HG03520 (cell line): ENCODE measurements around the gene SNRPA.
"Not testable (repeated sequence)": the region's sequence is repeated elsewhere in the genome, so short reads cannot be mapped to it uniquely, and the experiment has no call there.

Source experiments
- ATAC-seq: cut with Tn5 transposase; IDR thresholded peaks from one replicate; pipeline ENCODE4 v1.9.1; 2021; ENCODE audit warnings: mild to moderate bottlenecking, moderate library complexity; ENCODE audit not compliant: unreplicated experiment

Gene SNRPA

DNA sequence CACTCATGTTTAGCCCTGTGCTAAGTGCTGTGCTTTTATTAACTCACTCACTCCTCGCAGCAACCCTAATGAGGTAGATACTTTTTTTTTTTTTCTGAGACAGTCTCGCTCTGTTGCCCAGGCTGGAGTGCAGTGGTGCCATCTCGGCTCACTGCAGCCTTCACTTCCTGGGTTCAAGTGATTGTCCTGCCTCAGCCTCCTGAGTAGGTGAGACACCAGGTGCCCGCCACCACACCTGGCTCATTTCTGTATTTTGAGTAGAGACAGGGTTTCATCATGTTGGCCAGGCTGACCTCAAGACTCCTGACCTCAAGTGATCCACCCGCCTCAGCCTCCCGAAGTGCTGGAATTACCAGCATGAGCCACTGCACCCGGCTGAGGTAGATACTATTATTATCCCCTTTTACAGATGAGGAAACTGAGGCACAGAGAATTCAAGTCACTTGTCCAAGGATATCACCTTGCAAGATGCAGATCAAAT is 31.5 kb upstream of the SNRPA start:
- no peak for ATAC-seq

DNA sequence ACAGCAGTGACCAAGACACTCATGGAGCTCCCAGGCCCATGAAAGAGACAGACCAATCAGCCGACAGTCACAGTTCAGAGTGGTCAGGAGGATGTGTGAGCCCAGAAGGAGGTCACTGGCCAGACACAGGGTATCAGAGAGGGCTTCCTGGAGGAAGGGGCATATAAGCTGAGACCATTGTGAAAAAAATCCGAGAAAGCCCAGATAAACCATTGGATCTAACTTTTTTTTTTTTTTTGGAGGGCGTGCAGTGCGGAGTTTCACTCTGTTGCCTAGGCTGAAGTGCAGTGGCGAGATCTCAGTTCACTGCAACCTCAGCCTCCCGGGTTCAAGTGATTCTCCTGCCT is 29.9 kb upstream of the SNRPA start:
- ATAC-seq = no peak

DNA sequence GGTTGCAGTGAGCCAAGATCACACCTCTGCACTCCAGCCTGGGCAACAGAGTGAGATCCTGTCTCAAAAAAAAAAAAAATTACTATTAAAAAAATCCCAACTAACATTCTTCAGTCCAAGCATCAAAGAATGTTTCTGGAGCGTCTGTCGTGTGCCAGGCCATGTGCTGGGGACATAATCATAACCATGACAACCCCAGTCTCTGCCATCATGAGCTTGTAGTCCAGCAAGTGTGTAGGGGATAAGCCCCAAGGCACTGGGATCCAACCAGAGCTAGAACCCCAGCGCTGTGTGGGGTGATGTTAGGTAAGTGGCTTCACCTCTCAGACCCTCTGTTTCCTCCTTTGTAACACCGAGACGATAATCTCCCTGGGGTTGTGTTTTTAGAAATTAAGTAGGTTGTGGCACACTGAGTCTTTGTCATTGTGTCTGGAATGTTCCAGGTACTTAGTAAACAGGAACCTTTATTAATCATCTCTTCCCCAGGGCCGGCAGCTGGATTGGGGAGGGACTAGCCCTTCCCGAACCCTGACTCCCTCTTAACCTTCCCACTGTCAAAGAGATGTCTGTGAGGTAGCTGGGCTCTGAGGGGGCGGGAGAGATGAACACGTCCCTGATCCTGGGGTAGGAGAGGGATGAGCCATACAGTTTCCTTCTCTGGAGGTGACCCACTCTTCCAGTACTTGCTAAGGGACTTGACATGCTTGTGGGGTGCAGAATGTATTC is 28.9 kb upstream of the SNRPA start:
- ATAC-seq = no peak

DNA sequence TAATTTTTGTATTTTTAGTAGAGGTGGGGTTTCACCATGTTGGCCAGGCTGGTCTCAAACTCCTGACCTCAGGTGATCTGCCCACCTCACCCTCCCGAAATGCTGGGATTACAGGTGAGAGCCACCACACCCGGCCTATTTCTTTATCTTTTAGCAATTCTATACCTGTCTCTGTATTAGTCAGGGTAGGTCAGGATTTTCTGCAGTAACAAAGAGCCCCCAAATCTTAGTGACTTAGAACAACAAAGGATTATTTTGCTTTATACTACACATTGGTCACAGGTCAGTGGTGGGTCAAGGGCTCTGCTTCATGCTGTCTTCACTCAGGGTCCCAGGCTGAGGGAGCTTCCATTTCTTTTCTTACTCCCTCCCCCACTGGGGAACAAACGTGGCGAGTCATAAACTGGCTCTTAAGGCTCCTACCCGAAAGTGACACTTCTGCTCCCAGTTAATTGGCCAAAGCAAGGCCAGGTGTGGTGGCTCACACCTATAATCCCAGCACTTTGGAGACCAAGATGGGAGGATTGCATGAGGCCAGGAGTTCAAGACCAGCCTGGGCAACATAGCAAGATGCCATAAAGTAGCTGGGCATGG is 27.2 kb upstream of the SNRPA start:
- no peak for ATAC-seq

DNA sequence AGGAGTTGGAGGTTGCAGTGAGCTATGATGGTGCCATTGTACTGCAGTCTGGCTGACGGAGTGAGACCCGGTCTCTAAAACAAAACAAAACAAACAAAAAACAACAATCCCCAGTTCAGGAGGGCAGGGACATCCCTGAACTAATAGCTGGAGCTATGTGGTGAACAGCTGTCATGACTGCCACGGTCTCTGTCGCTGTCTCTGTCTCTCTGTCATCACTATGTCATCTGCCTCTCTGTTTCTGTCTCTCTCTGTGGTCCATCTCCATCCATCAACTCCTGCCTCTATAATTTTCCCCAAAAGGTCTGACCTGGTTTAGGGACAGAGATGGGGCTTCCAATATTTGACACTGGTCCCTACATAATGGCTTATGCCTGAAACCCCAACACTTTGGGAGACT is 26.7 kb upstream of the SNRPA start:
- ATAC-seq = no peak

DNA sequence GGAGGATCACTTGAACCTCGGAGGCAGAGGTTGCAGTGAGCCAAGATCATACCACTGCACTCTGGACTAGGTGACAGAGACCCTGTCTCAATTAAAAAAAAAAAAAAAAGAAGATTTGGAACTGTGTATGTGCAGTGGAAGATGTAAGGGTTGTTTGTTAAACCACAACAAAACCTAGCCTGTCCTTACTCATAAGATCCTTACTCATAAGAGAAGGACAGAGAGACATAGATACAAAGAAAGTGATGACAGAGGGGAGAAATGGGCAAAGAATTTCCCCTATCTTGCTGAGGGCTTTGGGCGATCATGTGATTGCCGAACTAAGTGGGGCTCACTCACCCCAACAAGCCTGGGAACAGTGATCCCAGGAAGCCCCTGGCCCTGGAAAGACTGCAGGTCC is 26.1 kb upstream of the SNRPA start:
- ATAC-seq = no peak

DNA sequence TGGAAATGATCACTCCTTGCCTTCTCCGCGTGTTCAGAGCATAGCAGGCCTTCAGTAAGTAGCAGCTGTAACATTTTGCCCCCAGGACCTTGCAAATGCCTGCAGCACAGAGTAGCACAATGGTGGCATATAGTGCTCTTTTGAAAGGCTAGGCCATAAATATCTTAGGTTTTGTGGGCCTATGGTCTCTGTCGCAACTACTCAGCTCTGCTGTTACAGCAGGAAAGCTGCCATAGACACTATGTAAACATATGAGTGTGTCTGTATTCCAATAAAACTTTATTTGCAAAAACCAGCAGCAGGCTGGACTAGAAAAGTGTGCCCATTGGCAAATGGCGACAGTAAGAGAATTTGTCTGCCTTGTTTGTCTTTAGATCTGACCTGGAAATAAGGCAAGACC is 24.7 kb upstream of the SNRPA start:
- no peak for ATAC-seq

DNA sequence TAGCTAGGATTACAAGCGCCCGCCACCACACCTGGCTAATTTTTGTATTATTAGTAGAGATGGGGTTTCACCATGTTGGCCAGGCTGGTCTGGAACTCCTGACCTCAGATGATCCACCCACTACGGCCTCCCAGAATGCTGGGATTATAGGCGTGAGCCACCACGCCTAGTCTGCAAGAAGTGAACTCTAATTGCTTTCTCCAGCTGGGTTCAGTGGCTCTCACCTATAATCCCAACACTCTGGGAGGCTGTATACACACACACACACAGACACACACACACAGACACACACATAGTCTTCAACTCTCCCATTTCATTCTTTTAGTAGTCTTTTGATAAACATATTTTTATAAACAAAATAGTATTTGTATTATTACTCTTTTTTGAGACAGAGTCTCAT is 20.9 kb upstream of the SNRPA start:
- ATAC-seq = not testable (repeated sequence)

DNA sequence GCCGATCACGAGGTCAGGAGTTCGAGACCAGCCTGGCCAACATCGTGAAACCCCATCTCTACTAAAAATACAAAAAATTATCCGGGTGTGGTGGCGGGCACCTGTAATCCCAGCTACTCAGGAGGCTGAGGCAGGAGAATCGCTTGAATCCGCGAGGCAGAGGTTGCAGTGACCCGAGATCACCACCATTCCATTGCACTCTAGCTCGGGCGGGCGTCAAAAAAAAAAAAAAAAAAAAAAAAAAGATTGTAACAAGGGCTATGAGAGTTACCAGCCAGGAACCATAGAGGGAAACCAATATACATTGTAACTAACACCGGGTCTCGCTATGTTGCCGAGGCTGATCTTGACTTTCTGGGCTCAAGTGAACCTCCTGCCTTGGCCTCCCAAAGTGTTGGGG is 18.7 kb upstream of the SNRPA start:
- ATAC-seq = not testable (repeated sequence)

DNA sequence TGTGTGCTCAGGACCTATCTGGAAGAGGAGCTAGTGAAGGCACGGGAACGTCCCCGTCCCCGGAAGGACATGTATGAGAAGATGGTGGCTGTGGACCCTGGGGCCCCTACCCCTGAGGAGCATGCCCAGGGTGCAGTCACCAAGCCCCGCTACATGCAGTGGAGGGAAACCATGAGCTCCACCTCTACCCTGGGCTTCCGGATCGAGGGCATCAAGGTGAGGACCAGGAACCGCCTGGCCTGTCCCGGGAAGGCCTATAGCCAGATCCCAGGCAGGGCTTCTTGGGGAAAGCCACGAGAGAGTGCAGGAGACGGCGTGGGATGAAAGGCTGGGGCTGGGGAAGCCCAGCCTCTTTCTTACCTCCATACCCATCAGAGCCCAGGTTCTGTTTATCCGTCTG is 17.9 kb upstream of the SNRPA start:
- ATAC-seq = no peak

DNA sequence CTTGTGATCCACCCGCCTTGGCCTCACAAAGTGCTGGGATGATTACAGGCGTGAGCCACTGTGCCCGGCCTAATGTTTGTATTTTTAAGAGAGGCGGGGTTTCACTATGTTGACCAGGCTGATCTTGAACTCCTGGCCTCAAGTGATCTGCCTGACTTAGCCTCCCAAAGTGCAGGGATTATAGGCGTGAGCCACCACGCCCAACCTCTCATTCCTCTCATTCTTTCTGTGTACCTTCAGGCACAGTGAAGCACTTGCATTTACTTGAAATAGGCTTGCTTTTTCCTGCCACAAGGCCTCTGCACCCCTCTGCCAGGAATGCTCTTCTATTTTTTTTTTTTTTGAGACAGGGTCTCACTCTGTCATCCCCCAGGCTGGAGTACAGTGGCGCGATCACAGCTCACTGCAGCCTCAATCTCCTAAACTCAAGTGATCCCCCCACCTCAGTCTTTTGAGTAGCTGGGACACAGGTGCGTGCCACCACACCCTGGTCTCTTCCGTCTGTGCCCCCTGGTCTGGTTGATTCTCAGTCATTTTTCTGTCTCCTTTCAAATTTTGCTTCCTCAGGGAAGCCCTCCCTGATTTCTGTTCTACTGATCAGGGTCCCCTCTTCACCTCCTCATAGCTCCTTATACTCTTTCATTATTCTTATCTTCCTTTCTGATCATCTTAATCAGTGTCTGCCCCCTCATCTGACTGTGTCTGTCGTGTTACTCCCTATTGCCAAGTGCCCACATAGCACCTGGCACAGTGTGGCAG is 15.8 kb upstream of the SNRPA start:
- no peak for ATAC-seq

DNA sequence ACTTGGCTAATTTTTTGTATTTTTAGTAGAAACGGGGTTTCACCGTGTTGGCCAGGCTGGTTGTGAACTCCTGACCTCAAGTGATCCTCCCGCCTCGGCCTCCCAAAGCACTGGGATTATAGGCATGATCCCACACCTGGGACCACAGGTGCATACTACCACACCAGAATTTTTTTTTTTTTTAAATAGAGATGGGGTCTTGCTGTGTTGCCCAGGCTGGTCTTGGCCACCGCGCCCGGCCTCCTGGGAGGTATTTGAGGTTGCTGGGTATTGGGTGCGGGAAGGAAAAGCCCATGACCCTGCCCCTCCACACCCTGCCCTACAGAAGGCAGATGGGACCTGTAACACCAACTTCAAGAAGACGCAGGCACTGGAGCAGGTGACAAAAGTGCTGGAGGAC is 14.3 kb upstream of the SNRPA start:
- no peak for ATAC-seq

DNA sequence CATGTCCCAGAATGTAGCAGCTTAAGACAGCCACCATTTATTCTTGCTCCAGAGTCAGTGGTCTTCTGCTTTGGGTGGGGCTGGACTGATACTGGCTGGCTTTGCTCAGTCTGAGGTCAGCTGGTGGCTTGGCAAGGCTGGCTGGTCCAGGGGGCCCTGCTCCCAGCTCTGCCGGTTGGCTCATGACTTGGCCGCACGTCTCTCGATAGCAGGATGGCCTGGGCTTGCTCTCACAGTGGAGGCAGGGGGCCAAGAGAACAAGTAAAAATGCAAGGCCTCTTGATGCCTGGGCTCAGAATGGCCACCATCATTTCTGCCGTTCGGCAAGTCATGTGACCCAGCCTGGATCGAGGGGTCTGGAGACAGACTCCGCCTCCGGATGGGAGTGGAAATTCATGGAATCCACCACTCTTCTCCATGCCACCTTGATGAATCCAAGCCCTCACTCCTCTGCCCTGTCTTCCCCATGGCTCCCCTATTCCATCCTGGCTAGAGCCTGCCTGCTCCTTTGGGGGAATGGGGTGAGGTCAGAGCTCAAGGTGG is 13.8 kb upstream of the SNRPA start:
- ATAC-seq = no peak

DNA sequence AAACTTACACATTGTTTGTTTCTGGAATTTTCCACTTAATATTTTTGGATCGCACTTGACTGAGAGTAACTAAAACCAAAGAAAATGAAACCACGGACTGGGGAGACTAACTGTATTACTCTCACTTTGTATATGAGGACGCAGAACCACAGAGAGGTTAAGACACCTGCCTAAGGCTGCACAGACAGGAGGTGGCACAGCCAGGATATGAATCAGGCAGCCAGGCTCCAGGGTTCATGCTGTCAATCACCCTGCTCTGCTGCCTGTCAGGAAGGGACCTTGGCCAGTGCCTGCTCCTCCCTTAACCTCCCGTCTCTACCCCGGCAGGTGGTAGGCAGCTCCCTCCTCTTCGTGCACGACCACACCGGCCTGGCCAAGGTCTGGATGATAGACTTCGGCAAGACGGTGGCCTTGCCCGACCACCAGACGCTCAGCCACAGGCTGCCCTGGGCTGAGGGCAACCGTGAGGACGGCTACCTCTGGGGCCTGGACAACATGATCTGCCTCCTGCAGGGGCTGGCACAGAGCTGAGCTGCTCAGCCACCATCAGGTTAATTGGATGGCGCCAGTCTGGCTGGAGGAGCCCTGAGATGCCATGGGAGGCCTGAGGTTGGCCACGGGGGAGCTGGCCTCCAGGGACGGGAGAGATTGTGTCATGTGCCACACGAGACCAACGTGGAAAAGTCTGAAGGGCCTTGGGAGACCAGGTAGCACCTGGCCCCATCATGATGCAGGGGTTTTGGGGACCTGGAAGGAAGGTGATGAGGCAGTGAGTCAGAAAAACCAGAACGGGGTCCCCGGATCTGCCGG is 11.8 kb upstream of the SNRPA start:
- ATAC-seq = no peak

DNA sequence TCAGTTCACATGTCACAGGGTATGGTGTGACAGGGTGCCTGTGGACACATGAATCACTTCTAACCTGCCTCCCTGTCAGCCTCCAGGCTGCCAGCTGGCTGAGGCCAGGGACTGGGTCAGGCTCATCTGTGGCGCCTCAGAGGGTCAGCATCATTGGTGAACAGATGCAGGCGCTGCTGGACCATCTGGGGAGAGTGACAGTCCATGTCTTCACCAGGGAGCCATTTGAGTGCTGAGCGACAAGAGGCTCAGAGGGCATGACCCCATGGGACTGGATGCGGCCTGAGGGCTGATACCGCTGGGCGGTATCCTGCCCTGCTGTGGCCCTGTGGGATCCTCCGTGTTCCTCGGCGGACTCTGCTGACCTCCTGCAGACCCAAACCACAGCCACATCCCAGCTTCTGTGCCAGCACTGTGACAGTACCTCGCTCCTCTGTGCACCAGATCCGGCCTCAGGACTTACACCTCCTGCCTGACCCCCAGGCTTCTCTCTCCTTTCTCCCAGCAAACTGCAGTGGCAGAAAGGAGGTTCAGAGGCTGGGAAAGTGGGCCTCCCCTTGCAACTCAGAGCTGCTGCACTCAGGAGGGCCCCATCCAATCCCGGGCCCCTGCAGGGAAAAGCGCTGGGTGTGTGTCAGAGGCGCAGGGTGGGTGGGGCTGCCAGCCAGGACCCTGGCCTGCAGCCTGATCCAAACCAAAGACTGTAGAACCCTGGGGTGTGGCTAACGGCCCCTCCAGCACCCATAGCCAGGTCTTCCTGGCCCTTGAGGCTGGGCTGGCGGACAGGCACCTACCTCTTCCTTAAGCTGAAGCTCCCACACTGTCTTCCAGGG is 10.9 kb upstream of the SNRPA start:
- ATAC-seq = no peak

DNA sequence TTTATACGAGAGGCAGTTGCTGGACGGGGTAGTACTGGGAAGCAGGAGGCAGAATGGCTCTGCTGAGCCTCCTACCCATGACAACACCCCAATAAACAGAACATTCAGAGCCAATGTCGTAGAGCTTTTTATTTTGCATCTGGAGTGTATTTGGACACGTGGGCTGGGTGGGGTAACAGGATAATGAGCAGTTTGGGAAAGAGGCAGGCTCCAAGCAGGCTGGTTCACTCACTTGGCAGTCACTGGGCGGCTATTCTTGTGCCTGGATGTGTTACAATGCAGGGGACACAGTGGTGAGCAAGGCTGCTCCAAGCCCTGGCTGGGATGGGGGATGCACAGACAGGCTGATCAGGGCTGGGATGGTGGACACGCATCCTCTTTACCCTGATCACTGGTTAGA is 10.3 kb upstream of the SNRPA start:
- no peak for ATAC-seq

DNA sequence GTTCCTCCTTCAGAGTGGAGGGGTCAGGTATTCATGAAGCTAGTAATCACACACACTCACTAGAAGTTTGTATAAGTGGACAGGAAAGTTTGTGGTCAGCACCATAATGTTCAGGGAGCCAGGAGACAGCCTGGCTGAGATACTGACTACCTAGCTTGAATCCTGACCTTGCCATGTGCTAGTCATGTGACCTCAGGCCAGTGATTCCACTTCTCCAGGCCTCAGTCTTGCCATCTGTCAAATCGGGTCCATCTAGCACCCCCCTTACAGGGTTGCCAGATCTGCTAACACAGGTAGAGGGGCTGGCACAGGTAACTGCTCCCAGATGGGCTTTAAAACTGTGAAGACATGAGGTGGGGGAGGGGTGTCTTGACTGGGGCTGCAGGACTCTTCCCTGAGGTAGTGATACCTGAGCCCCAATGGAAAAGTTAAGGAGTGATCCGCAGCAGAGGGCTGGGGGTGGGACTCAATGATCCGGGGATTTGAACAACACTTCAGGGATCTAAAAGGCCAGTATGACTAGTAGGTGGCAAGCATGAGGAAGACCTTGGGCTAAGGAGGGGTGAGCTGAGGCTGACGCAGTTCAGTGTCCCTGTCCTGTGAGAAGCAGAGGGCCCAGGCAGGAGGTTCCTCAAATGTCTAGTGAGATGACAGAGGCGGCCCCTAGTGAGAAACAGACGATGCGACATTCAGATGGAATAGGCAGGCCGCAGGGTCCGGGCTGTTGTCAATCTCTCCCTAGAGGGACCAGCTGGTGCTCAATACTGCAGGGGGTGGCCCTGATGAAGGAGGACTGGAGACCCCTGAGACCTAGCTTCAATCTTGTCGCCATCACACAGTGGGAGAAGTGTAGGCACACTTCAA is 9.2 kb upstream of the SNRPA start:
- no peak for ATAC-seq

DNA sequence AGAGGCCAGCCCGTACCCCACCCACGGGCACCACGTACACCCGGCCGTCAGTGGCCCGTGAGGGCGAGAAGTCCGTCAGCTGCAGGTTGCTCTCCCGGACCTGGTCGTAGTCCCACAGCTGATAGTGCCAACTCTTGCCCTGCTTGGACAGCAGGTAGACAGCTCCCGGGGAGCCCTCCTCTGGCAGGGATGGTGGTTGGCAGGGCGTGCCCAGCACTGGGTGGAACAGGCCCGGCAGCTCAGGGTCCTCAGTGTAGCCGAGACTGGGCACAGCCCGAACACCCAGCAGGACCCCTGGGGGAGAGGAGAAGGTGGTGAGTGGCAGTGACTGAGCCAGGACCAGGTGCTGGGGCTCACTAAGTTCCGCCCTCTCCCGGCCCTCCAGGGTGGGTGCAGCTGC is 8.5 kb upstream of the SNRPA start:
- no peak for ATAC-seq

DNA sequence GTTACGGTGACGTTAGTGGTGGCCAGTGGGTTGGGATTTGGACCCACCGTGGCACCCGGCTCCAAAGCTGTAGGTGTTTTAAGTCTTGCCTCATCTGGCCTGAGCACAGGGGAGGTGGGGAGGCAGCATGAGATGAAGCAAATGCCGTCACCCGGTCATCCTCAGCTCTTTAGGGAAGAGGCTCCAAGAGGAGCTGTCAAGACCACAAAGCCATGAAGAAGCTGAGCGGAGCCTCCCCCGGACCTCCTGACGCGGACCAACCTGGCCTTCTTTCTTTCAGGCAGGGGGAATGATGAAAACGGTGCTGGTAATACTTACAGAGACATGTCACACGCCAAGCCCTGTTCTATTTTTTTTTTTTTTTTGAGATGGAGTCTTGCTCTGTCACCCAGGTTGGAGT is 8.1 kb upstream of the SNRPA start:
- ATAC-seq = no peak
